PFSK-1 (cell line): ENCODE results near the gene EN1.

Experiments used
- POLR2AphosphoS5 ChIP-seq: IDR thresholded peaks from 2 replicates; pipeline ENCODE4 v1.6.1; 2012; ENCODE audit warnings: low read depth, mild to moderate bottlenecking, control low read depth, low read length, moderate library complexity
- SIN3A ChIP-seq: IDR thresholded peaks from 2 replicates; pipeline ENCODE4 v1.6.1; 2012; ENCODE audit warnings: mild to moderate bottlenecking, low read length, moderate library complexity, borderline replicate concordance; ENCODE audit not compliant: insufficient read depth
- TAF1 ChIP-seq: IDR thresholded peaks from 2 replicates; pipeline ENCODE4 v1.6.1; 2012; ENCODE audit warnings: low read length, control low read depth, borderline replicate concordance; ENCODE audit not compliant: insufficient read depth
- TF ChIP-seq, protein P1 (sequence below), 2 experiments: IDR thresholded peaks; 2 replicates each; pipeline versions ENCODE4 v1.6.1 to v1.8.0; 2011 to 2012; ENCODE audit warnings: low read depth in 2 of 2, low read length in 2 of 2, control low read depth in 1 of 2, inconsistent platforms in 1 of 2, mild to moderate bottlenecking in 1 of 2, moderate library complexity in 1 of 2; ENCODE audit not compliant: insufficient read depth in 1 of 2

DNA sequence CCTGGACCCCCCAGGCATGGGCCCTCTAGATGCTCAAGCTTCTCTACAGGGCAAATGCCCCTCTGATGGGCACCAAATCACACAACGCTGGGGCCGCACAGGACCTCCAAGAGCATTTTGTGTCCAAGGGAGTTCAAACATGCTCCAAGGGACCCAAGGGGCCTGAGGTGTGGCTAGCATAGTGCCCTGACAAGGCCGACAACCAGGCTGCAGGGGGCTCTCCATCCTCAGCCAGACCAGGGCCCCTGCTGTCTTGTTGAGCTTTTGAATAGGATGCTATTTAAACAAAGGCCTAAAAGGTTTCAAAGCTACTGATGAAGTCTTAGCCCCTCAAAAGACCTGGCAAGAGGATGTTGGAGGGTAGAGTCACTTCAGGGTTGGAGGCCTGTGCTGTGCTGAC lies 33.1 kb downstream of the EN1 start:
- TF ChIP-seq POLR2AphosphoS5 (no peak), SIN3A (no peak), TAF1 (no peak)
- TF ChIP-seq, protein P1, sequence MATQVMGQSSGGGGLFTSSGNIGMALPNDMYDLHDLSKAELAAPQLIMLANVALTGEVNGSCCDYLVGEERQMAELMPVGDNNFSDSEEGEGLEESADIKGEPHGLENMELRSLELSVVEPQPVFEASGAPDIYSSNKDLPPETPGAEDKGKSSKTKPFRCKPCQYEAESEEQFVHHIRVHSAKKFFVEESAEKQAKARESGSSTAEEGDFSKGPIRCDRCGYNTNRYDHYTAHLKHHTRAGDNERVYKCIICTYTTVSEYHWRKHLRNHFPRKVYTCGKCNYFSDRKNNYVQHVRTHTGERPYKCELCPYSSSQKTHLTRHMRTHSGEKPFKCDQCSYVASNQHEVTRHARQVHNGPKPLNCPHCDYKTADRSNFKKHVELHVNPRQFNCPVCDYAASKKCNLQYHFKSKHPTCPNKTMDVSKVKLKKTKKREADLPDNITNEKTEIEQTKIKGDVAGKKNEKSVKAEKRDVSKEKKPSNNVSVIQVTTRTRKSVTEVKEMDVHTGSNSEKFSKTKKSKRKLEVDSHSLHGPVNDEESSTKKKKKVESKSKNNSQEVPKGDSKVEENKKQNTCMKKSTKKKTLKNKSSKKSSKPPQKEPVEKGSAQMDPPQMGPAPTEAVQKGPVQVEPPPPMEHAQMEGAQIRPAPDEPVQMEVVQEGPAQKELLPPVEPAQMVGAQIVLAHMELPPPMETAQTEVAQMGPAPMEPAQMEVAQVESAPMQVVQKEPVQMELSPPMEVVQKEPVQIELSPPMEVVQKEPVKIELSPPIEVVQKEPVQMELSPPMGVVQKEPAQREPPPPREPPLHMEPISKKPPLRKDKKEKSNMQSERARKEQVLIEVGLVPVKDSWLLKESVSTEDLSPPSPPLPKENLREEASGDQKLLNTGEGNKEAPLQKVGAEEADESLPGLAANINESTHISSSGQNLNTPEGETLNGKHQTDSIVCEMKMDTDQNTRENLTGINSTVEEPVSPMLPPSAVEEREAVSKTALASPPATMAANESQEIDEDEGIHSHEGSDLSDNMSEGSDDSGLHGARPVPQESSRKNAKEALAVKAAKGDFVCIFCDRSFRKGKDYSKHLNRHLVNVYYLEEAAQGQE (IDR thresholded peaks at IDR 0.05; ENCODE audit: insufficient read depth in 1 of 2, low read depth in 2 of 2, low read length in 2 of 2): no peak
